Transverse colon (tissue), 3 donors: ENCODE data around the gene ATR.

Experiments used
- CTCF ChIP-seq, 5 experiments: fragments of 200-600 bp in 3 of 5; fragments of 450-650 bp in 2 of 5; sonication (generic) in 3 of 5; IDR thresholded peaks; 1 replicate in 2 of 5; 2 replicates in 3 of 5; pipeline ENCODE4 v1.5.1; 2016 to 2017; ENCODE audit warnings: antibody characterized with exemption in 5 of 5, inconsistent platforms in 3 of 5, mild to moderate bottlenecking in 2 of 5, moderate library complexity in 1 of 5
- POLR2A ChIP-seq: fragments of 450-650 bp; IDR thresholded peaks from one replicate; pipeline ENCODE4 v1.6.1; 2016; ENCODE audit warnings: antibody characterized with exemption, mild to moderate bottlenecking, moderate library complexity

- TF ChIP-seq CTCF (IDR thresholded peaks at IDR 0.05) (no peak), POLR2A (no peak)
These were observed 119.4 kb downstream of the ATR start for GRCh38 chr3:142459096-142459495.
